Left colon (tissue), 2 donors: ENCODE measurements around the gene TMEM53. TPM values are rescaled to one million over a fixed set of nuclear protein-coding genes. Genes with fewer than 3 reads are reported as not detected.

Source experiments
- ATAC-seq: fragments of 200-7000 bp; cut with Tn5 transposase; one replicate; pipeline ENCODE4 v1.9.1; 2020; ENCODE audit warnings: mild to moderate bottlenecking, moderate library complexity
- DNase-seq, 2 donors: peaks; one replicate each; pipeline ENCODE4 v3.0.0-alpha.2; 2020
- intact Hi-C, 2 donors: fragments of 100-400 bp; cut with DNase I in 1 of 2; cut with micrococcal nuclease in 1 of 2; formaldehyde crosslinking; loops; one replicate each; pipeline versions ENCODE4 v1.11.2 to v1.14.0; 2022; cut with DNase I, micrococcal nuclease
- total RNA-seq, 2 donors: library from RNA; stranded (reverse); fragmentation: NEBNext Ultra II Directional; extraction: Animal tissue kit (Norgen Biotek cat#: 25700); gene quantifications; one replicate each; pipeline ENCODE4 v1.2.1, GENCODE V29; 2021
- donor health status: DM: no; HTN: no; CAD: no.
- donor health status: DM: yes; HTN: yes; CAD: no.

TMEM53 gene
- total RNA-seq, 2 donors from 2014 or later: 31.3 to 35.7 TPM

- intact Hi-C loops: loop anchor here in 1 of 2 donors (2.0 to 10.0 kb wide), 2 partner anchors 45 to 249 kb away; partner anchors contain the start of gene RNF220
- DNase-seq (no peak), ATAC-seq (no peak)
Measured at GRCh38 chr1:44653107-44653964, 20.9 kb downstream of the TMEM53 start.

GRCh38 chr1:44652445-44653106, 21.7 kb downstream of the TMEM53 start:
- intact Hi-C loops: loop anchor here in 1 of 2 donors (2.0 to 10.0 kb wide), 2 partner anchors 44 to 248 kb away; partner anchors contain the start of gene RNF220
- DNase-seq (peak; percentile 58 to 81), ATAC-seq (peak; percentile 78)

GRCh38 chr1:44651069-44651468, 23.2 kb downstream of the TMEM53 start:
- DNase-seq (no peak), ATAC-seq (no peak)
- intact Hi-C loops: loop anchor here in 1 of 2 donors (10.0 kb wide), 1 partner anchor 246 kb away; the partner anchor contains the start of gene RNF220

GRCh38 chr1:44650159-44650831, 24.0 kb downstream of the TMEM53 start:
- DNase-seq (no peak), ATAC-seq (no peak)
- intact Hi-C loops: loop anchor here in 1 of 2 donors (10.0 kb wide), 1 partner anchor 245 kb away; the partner anchor contains the start of gene RNF220

GRCh38 chr1:44649788-44650158, 24.5 kb downstream of the TMEM53 start:
- intact Hi-C loops: loop anchor here in 1 of 2 donors (10.0 kb wide), 1 partner anchor 245 kb away; the partner anchor contains the start of gene RNF220
- no peak for DNase-seq
- no peak for ATAC-seq

- DNase-seq (no peak), ATAC-seq (peak; percentile 41)
Measured at GRCh38 chr1:44648529-44649250, 25.6 kb downstream of the TMEM53 start.

GRCh38 chr1:44647896-44648295, 26.4 kb downstream of the TMEM53 start:
- intact Hi-C loops: no loop called here
- ATAC-seq (no peak), DNase-seq (no peak)

More at GRCh38 chr1:44648529-44649250, 25.6 kb downstream of the TMEM53 start:
- intact Hi-C loops: no loop called here

GRCh38 chr1:44646261-44647110, 27.8 kb downstream of the TMEM53 start:
- ATAC-seq (no peak), DNase-seq (peak in 1 of 2 donors; percentile 55)
- intact Hi-C loops: no loop called here

- ATAC-seq: peak; percentile 9
Measured at GRCh38 chr1:44645476-44646244, 28.6 kb downstream of the TMEM53 start.

GRCh38 chr1:44644806-44645205, 29.5 kb downstream of the TMEM53 start:
- DNase-seq (no peak), ATAC-seq (no peak)
- intact Hi-C loops: no loop called here

More at GRCh38 chr1:44645476-44646244, 28.6 kb downstream of the TMEM53 start:
- DNase-seq: peak; percentile 30 to 64
- intact Hi-C loops: no loop called here

- DNase-seq (no peak), ATAC-seq (no peak)
- intact Hi-C loops: no loop called here
Measured at GRCh38 chr1:44643721-44644334, 30.5 kb downstream of the TMEM53 start.

GRCh38 chr1:44642925-44643324, 31.4 kb downstream of the TMEM53 start:
- intact Hi-C loops: no loop called here
- ATAC-seq (no peak), DNase-seq (no peak)

GRCh38 chr1:44642255-44642654, 32.0 kb downstream of the TMEM53 start:
- DNase-seq (no peak), ATAC-seq (no peak)
- intact Hi-C loops: no loop called here

GRCh38 chr1:44641126-44642102, 32.9 kb downstream of the TMEM53 start:
- intact Hi-C loops: no loop called here
- ATAC-seq (no peak), DNase-seq (no peak)

- DNase-seq (no peak), ATAC-seq (no peak)
- intact Hi-C loops: no loop called here
Measured at GRCh38 chr1:44640200-44640853, 34.0 kb downstream of the TMEM53 start.
